Measurements from ENCODE around the gene MXD4. TPM values are rescaled to one million over a fixed set of nuclear protein-coding genes. Genes with fewer than 3 reads are reported as not detected.
A peak's percentile ranks its signal among the peaks of the same experiment; 100 is the strongest.

Gene MXD4
- polyA plus RNA-seq, 1 of the 3 experiments (the other 2 are of a cell fraction): 38.6 TPM

DNA sequence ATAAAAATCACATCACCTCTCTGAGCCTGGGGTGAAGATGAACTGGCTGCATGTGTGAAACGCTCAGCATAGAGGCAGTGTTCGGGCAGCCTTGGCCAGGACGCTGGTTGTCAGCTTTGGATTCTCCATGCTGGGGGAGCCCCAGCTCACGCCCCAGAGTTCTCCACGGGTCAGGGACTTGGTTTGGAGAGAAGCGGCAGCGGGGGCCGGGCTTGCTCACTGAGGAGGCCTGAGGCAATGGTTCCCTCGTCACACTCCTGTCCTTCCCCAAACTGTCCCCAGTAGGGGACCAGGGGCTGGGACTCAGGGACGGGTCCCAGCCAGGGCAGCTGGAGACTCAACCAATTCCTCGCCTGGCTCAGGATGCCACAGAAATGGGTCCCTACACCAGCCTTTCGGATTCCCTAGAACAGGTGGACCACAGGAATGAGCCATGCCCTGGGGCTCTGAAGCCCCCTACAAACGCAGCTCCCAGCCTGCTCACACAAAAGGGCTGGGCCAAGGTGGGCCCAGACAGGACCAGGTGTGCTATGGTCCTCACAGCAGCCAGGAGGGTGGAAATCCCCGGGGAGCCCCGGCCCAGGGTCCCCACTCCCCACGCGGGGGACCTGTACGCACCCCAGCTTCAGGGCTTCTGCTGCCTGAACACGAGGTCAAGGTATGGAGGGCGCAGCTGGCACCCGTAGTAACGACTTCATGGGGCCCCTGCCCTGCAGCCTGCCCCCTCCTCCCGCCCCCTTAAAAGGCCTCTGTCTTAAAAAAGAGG lies 1.4 kb downstream of the MXD4 start:
- Histone ChIP-seq H3K4me2 (peak overlapping the region; percentile 91), H3K9me2 (no peaks in the 10 kb centered on the region), H3K9me3 (no peaks in the 10 kb centered on the region), H3K9ac (peak overlapping the region; percentile 83), H3K79me2 (ENCODE audit: insufficient read depth) (peaks cover 39% of the 10 kb centered on the region), H3K27ac (ENCODE audit: low read depth in 2 of 2, low read length in 1 of 2) (no peak overlapping the region; a peak in 2 of 4 replicates), H2AFZ (ENCODE audit: low read depth) (no peak overlapping the region), H3K36me3 (replicated peaks in 1 of 2; ENCODE audit: control insufficient read depth in 1 of 2, insufficient read depth in 2 of 2, low read length in 1 of 2) (peaks cover 0 to 31% of the 10 kb centered on the region in 2 experiments), H4K20me1 (ENCODE audit: insufficient read depth) (peaks cover 51% of the 10 kb centered on the region), H3K27me3 (ENCODE audit: insufficient read depth) (no peaks in the 10 kb centered on the region), H3K4me1 (ENCODE audit: control insufficient read depth in 1 of 2, insufficient read depth in 2 of 2, low read depth in 1 of 2, low read length in 1 of 2) (peaks cover 5 to 72% of the 10 kb centered on the region in 2 experiments; a peak in 2 of 4 replicates), H3K4me3 (ENCODE audit: low read depth in 2 of 2, low read length in 1 of 2) (peak overlapping the region; percentile 83 to 87), H3F3A (replicated peaks; ENCODE audit: insufficient read depth) (no peaks in the 10 kb centered on the region)
- POLR2A ChIA-PET: interaction anchor here (1.3 kb wide), 1 partner anchor 10 kb away, joined by 6 read pairs; no protein-coding TSS in a partner anchor
- 66% methylated on average over 14 of the region's 23 CpGs for WGBS (ENCODE audit: low lambda C conversion rate)
- CTCF ChIA-PET: interaction anchor here (1.7 kb wide), 1 partner anchor 40 kb away, joined by 4 read pairs; no protein-coding TSS in a partner anchor
- no peak for DNase-seq
- TF ChIP-seq SIN3A (IDR thresholded peaks at IDR 0.05; ENCODE audit: borderline replicate concordance, low read depth, low read length): no peak
- no peak for TF ChIP-seq POLR2AphosphoS5 (IDR thresholded peaks at IDR 0.05; ENCODE audit: low read depth, low read length)
- no peak for TF ChIP-seq TEAD4 (IDR thresholded peaks at IDR 0.05; ENCODE audit: borderline replicate concordance, insufficient read depth)
- TF ChIP-seq NRF1 (IDR thresholded peaks at IDR 0.05; ENCODE audit: low read depth, low read length): no peak
- TF ChIP-seq MXI1 (IDR thresholded peaks at IDR 0.05; ENCODE audit: low read depth, low read length): no peak
- no peak for TF ChIP-seq RFX5 (IDR thresholded peaks at IDR 0.05; ENCODE audit: low read length)
- TF ChIP-seq, protein P1, sequence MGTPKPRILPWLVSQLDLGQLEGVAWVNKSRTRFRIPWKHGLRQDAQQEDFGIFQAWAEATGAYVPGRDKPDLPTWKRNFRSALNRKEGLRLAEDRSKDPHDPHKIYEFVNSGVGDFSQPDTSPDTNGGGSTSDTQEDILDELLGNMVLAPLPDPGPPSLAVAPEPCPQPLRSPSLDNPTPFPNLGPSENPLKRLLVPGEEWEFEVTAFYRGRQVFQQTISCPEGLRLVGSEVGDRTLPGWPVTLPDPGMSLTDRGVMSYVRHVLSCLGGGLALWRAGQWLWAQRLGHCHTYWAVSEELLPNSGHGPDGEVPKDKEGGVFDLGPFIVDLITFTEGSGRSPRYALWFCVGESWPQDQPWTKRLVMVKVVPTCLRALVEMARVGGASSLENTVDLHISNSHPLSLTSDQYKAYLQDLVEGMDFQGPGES (IDR thresholded peaks at IDR 0.05; ENCODE audit: low read depth, low read length): no peak
- no peak for TF ChIP-seq FOSL2 (IDR thresholded peaks at IDR 0.05; ENCODE audit: borderline replicate concordance, low read depth)
- no peak for TF ChIP-seq JUND (IDR thresholded peaks at IDR 0.05)
- TF ChIP-seq TCF12 (IDR thresholded peaks at IDR 0.05): no peak
- no peak for TF ChIP-seq TAF1 (IDR thresholded peaks at IDR 0.05; ENCODE audit: borderline replicate concordance, low read depth, low read length)
- TF ChIP-seq, protein P2, sequence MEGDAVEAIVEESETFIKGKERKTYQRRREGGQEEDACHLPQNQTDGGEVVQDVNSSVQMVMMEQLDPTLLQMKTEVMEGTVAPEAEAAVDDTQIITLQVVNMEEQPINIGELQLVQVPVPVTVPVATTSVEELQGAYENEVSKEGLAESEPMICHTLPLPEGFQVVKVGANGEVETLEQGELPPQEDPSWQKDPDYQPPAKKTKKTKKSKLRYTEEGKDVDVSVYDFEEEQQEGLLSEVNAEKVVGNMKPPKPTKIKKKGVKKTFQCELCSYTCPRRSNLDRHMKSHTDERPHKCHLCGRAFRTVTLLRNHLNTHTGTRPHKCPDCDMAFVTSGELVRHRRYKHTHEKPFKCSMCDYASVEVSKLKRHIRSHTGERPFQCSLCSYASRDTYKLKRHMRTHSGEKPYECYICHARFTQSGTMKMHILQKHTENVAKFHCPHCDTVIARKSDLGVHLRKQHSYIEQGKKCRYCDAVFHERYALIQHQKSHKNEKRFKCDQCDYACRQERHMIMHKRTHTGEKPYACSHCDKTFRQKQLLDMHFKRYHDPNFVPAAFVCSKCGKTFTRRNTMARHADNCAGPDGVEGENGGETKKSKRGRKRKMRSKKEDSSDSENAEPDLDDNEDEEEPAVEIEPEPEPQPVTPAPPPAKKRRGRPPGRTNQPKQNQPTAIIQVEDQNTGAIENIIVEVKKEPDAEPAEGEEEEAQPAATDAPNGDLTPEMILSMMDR (IDR thresholded peaks at IDR 0.05): no peak
- no peak for TF ChIP-seq SMC3 (IDR thresholded peaks at IDR 0.05; ENCODE audit: low read depth, low read length)
- no peak for TF ChIP-seq FOXJ3 (CRISPR knock-in tag; IDR thresholded peaks at IDR 0.05)
- TF ChIP-seq CHD2 (IDR thresholded peaks at IDR 0.05; ENCODE audit: low read length, partially characterized antibody): no peak
- TF ChIP-seq USF2 (IDR thresholded peaks at IDR 0.05; ENCODE audit: borderline replicate concordance, low read depth, low read length): no peak
- TF ChIP-seq MAX (IDR thresholded peaks at IDR 0.05; ENCODE audit: low read depth): no peak

Data from SK-N-SH (cell line).